Epithelial cell of proximal tubule (primary cell): ENCODE data around the gene KRTAP4-5. TPM values are rescaled to one million over a fixed set of nuclear protein-coding genes. Genes with fewer than 3 reads are reported as not detected.
"Not testable (repeated sequence)": the region's sequence is repeated elsewhere in the genome, so short reads cannot be mapped to it uniquely, and the experiment has no call there.

Experiments
- DNase-seq: peaks from one replicate; pipeline ENCODE4 v3.0.0-alpha.2; 2011; ENCODE audit warnings: low read depth
- H3K4me3 ChIP-seq: 2 replicates; pipeline ENCODE4 v1.5.1; 2011; ENCODE audit warnings: low read depth, mild to moderate bottlenecking, low read length
- CTCF ChIP-seq: conservative IDR thresholded peaks from 2 replicates; pipeline ENCODE4 v1.5.1; 2012; ENCODE audit warnings: low read depth, mild to moderate bottlenecking, low read length
- total RNA-seq: library from RNA; depleted of rRNA; stranded (reverse); fragments of >200 nt; gene quantifications from 2 replicates; pipeline ENCODE4 v1.2.3, GENCODE V29; 2015

KRTAP4-5 gene
- total RNA-seq, 1 donor from 2014 or later: not detected

GRCh38 chr17:41167561-41167960 is 17.9 kb upstream of the KRTAP4-5 start:
- TF ChIP-seq CTCF: no peak
- no peak for DNase-seq
- no peak overlapping the region for H3K4me3 ChIP-seq

GRCh38 chr17:41163828-41164227 is 14.2 kb upstream of the KRTAP4-5 start:
- H3K4me3 ChIP-seq: no peak overlapping the region
- no peak for TF ChIP-seq CTCF
- DNase-seq: no peak

GRCh38 chr17:41160648-41161047 is 11.0 kb upstream of the KRTAP4-5 start, which contains the start of gene KRTAP4-4:
Gene KRTAP4-4 (minus strand): TSS chr17:41160748. CDS start chr17:41160691, 57 bp downstream.
- no peak for DNase-seq
- no peak within 1 kb of the TSS for H3K4me3 ChIP-seq
- no peak for TF ChIP-seq CTCF

- not testable (repeated sequence) for H3K4me3 ChIP-seq, DNase-seq
Observed at GRCh38 chr17:41160190-41160589, 10.6 kb upstream of the KRTAP4-5 start.

- no peak for DNase-seq
- TF ChIP-seq CTCF: no peak
- H3K4me3 ChIP-seq: no peak overlapping the region
Observed at GRCh38 chr17:41153856-41154255, 4.2 kb upstream of the KRTAP4-5 start.

- no peak for DNase-seq
- TF ChIP-seq CTCF: no peak
Observed at GRCh38 chr17:41151525-41151924, 1.9 kb upstream of the KRTAP4-5 start.

GRCh38 chr17:41150026-41150425 is 401 bp upstream of the KRTAP4-5 start:
- no peak for DNase-seq
- no peak overlapping the region for H3K4me3 ChIP-seq
- TF ChIP-seq CTCF: no peak

More at GRCh38 chr17:41151525-41151924, 1.9 kb upstream of the KRTAP4-5 start:
- no peak overlapping the region for H3K4me3 ChIP-seq

- H3K4me3 ChIP-seq, DNase-seq: not testable (repeated sequence)
Observed at GRCh38 chr17:41148971-41149651, 514 bp downstream of the KRTAP4-5 start.
